HG03442 (cell line): ENCODE data around the gene EHMT2.
A peak's percentile ranks its signal among the peaks of the same experiment; 100 is the strongest.
"Not testable (repeated sequence)": the region's sequence is repeated elsewhere in the genome, so short reads cannot be mapped to it uniquely, and the experiment has no call there.

Experiments
- ATAC-seq: cut with Tn5 transposase; IDR thresholded peaks from one replicate; pipeline ENCODE4 v1.9.1; 2021; ENCODE audit warnings: mild to moderate bottlenecking, moderate library complexity; ENCODE audit not compliant: unreplicated experiment

The EHMT2 gene

DNA sequence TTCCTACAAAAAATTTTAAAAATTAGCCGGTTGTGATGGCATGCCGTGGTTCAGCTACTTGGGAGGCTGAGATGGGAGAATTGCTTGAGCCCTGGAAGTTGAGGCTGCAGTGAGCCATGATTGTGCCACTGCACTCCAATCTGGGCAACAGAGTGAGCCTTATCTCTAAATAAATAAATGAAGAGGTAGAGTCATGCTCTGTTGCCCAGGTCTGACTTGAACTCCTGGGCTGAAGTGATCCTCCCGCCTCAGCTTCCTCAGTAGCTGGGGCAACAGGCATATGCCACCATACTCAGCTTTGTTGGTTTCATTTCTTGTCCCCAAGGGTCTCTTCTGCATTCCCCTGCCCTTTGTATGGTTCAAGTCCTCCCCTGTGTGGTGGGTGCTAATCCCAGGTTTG is 53.0 kb downstream of the EHMT2 start:
- no peak for ATAC-seq

DNA sequence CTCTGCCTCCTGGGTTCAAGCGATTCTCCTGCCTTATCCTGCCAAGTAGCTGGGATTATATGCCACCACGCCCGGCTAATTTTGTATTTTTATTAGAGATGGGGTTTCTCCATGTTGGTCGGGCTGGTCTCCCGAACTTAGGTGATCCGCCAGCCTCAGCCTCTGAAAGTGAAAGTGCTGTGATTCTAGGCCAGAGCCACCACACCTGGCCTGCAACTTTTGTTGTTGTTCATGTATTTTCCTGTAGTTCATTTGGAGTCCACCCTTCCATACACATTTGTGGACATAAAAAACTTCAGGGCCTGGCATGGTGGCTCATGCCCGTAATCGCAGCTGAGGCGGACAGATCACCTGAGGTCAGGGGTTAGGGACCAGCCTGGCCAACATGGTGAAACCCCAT is 55.4 kb downstream of the EHMT2 start:
- ATAC-seq, result no peak

GRCh38 chr6:31839779-31840126 is 57.7 kb downstream of the EHMT2 start:
- ATAC-seq, result not testable (repeated sequence)

DNA sequence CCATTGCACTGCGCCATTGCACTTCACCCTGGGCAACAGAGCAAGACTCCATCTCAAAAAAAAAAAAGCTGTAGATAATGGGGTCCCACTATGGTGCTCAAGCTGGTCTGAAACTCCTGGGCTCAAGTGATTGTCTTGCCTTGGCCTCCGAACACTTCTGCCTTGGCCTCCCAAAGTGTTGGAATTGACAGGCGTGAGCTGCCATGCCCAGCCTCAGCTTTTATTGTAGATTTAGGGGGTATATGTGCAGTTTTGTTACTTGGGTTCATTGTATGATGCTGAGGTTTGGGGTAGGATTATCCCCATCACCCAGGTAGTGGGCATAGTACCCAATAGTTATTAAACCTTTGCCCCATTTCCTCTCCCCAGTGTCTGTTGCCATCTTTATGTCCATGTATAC is 58.5 kb downstream of the EHMT2 start:
- ATAC-seq, result no peak

DNA sequence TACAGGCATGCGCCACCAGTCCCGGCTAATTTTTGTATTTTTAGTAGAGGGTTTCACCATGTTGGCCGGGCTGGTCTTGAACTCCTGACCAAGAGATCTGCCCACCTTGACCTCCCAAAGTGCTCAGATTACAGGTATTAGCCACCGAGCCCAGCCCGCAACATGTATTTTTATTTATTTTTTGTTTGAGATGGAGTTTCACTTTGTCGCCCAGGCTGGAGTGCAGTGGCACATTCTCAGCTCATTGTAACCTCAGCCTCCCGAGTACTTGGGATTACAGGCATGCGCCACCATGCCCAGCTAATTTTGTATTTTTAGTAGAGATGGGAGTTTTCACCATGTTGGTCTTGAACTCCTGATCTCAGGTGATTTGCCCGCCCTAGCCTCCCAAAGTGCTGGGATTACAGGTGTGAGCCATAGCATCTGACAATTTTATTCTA is 59.4 kb downstream of the EHMT2 start:
- ATAC-seq, result not testable (repeated sequence)

DNA sequence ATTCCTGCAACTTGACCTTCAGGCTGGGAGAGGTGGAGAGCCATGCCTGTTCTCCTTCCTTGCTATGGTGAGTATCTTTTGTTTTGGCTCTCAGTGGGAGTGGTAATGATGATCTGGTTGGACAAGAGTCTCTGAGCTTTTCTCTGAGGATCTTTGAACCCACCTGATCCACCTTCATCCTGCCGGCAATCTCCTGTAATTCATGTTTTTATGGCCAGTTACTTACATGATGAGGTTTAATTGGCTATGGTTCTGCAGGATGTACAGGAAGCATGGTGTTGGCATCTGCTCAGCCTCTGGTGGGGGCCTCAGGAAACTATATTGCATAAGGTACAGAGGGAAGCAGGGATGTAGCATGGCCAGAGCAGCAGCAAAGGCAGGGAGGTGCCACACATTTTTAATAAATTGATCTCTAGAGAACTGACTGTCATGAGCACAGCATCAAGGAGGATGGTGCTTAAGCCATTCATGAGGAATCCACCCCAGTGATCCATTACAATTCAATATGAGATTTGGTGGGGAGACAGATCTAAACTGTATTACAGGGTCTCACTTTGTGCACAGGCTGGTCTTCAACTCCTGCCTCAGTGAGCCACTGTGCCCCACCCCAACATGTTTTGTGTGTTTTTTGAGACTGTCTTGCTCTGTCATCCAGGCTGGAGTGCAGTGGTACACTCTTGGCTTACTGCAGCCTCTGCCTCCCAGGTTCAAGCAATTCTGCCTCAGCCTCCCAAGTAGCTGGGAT is 60.0 kb downstream of the EHMT2 start:
- no peak for ATAC-seq

DNA sequence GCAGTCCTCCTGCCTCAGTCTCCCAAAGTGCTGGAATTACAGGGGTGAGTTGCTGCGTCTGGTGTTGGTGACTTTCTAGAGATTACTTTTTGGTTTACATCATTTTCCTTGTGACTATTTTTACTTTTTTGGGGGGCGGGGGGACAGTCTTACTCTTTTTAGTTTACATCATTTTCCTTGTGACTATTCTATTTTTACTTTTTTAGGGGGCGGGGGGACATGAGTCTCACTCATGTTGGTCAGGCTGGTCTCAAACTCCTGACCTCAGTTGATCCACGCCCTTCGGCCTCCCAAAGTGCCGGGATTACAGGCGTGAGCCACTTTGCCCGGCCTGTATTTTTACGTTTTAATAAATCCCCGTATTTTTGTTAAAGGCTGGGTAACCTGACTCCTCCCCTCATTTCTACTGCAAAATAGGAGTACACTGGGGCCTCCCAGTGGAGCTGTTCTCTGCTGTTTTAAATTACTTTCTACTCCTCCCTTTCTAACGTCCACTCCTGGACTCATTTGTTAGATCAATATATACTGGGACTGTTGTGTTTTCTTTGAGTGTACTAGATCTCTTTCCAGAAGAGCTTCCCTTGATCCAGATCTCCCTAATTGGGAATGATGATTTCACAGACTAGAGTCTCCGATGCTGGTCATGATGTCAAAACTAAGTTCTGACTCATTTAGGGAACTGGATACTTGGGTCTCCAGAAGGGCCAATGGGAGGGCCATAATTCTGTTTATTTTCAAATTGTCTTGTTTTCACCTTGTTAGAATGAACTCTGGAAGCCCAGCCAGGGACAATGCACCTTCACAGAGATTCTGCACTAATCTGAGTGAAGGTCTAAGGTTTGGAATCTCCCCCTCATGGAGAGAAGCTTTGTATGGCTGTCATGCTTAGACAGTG is 60.8 kb downstream of the EHMT2 start:
- no peak for ATAC-seq

DNA sequence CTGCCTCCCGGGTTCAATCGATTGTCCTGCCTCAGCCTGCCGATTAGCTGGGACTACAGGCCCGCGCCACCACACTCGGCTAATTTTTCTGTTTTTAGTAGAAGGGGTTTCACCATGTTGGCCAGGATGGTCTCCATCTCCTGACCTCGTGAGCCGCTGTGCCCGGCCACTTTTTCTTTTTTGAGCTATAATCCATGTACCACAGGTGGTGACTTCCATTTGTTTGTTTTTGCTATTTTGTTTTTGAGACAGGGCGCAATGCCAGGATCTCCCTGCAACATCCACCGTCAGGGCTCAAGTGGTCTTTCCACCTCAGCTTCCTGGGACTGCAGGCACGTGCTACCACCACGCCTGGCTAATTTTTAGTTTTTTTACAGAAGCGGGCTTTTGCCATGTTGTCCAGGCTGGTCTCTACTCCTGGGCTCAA is 61.4 kb downstream of the EHMT2 start:
- no peak for ATAC-seq

GRCh38 chr6:31834367-31835250 is 62.9 kb downstream of the EHMT2 start:
- ATAC-seq, result peak; percentile 46

DNA sequence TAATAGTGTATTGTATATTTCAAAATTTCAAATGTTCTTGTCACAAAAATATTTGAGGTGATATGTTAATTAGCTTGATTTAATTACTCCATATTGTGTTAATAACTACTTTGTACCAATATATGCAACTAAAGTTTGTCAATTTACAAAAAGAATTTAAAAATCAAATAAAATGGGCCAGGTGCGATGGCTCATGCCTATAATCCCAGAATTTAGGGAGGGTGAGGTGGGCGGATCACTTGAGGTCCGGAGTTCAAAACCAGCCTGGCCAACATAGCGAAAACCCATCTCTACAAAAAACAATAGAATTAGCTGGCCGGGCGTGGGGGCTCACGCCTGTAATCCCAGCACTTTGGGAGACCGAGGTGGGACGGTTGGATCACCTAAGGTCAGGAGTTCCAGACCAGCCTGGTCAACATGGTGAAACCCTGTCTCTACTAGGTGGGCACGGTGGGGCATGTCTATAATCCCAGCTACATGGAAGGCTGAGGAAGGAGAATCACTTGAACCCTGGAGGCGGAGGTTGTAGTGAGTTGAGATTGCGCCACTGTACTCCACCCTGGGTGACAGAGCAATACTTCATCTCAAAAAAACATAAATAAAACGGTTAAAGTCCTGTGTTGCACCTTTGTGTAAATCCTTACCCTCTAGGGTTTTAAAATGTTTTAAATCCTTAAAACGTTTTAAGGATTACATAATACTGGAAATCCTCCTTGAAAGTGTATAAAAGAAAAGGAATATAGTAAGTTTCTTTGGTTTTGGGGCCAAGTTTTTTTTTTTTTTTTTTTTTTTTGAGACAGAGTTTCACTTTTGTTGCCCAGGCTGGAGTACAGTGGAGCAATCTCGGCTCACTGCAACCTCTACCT is 65.9 kb downstream of the EHMT2 start:
- ATAC-seq, result no peak

DNA sequence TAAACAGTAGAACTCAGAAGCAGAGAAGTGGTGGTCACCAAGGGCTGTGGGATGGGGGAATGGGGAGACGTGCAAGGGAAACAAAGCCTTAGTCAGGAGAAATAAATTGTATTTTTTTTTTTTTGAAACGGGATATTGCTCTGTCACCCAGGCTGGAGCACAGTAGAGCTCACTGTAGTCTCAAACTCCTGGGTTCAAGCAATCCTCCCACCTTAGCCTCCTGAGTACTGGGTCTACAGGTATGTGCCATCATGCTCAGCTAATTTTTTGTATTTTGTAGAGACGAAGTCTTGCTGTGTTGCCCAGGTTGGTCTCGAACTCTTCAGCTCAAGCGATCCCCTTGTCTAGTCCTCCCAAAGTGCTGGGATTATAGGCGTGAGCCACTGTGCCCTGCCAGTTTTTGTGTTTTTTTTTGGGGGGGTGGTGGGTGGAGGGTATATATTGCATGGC is 66.6 kb downstream of the EHMT2 start:
- ATAC-seq, result no peak
